Right lobe of liver (tissue), 6 donors: Measurements from ENCODE around the gene C15orf40. TPM values are rescaled to one million over a fixed set of nuclear protein-coding genes. Genes with fewer than 3 reads are reported as not detected.
A peak's percentile ranks its signal among the peaks of the same experiment; 100 is the strongest.
"Not testable (repeated sequence)": the region's sequence is repeated elsewhere in the genome, so short reads cannot be mapped to it uniquely, and the experiment has no call there.

Experiments
- ATAC-seq, 4 donors: fragments of 200-7000 bp; cut with Tn5 transposase; one replicate each; pipeline ENCODE4 v1.9.1; 2020; ENCODE audit warnings: mild to moderate bottlenecking in 4 of 4, moderate library complexity in 4 of 4
- DNase-seq, 3 donors: peaks; one replicate each; pipeline ENCODE4 v3.0.0-alpha.2; 2020
- H3K27ac ChIP-seq, 3 donors: fragments of 200-600 bp; one replicate each; pipeline ENCODE4 v1.8.0; 2022
- H3K27me3 ChIP-seq, 2 donors: fragments of 200-600 bp; one replicate each; pipeline ENCODE4 v1.8.0; 2022
- H3K36me3 ChIP-seq, 4 donors: fragments of 200-600 bp; sonication (generic) in 1 of 4; one replicate each; pipeline versions ENCODE4 v1.5.1 to v1.8.0; 2017 to 2022; ENCODE audit warnings: control low read depth in 1 of 4
- H3K4me1 ChIP-seq, 4 donors: fragments of 200-600 bp; sonication (generic) in 1 of 4; one replicate each; pipeline versions ENCODE4 v1.5.1 to v1.8.0; 2017 to 2022; ENCODE audit warnings: control low read depth in 1 of 4
- H3K4me3 ChIP-seq, 3 donors: fragments of 200-600 bp; one replicate each; pipeline ENCODE4 v1.8.0; 2022
- H3K9me3 ChIP-seq, 4 donors: fragments of 200-600 bp; sonication (generic) in 1 of 4; one replicate each; pipeline versions ENCODE4 v1.5.1 to v1.8.0; 2017 to 2022; ENCODE audit warnings: control low read depth in 1 of 4
- POLR2A ChIP-seq: fragments of 450-650 bp; IDR thresholded peaks from one replicate; pipeline ENCODE4 v1.6.1; 2017; ENCODE audit warnings: antibody characterized with exemption, mild to moderate bottlenecking
- whole genome bisulfite sequencing: methylation state at CpG from one replicate; pipeline ENCODE4 v1.1.6; 2018; ENCODE audit warnings: low coverage, low lambda C conversion rate; ENCODE audit not compliant: insufficient coverage; ENCODE audit errors: missing lambda C conversion rate; 5-methylcytosine and 5-hydroxymethylcytosine counted together
- intact Hi-C, 2 donors: fragments of 100-400 bp; cut with DNase I; formaldehyde crosslinking; loops; one replicate each; pipeline versions ENCODE4 v1.11.2 to v1.14.1; 2022
- total RNA-seq, 6 experiments: library from RNA; depleted of rRNA in 2 of 6; stranded (reverse); fragments of >200 nt in 2 of 6; fragmentation: NEBNext Ultra II Directional in 3 of 6; extraction: Animal tissue kit (Norgen Biotek cat#: 25700) in 3 of 6; gene quantifications; one replicate each; pipeline versions ENCODE4 v1.1.0 to v1.2.4, GENCODE V29; 2016 to 2023
- TF ChIP-seq, protein P1 (sequence below), 4 donors: fragments of 200-600 bp in 3 of 4; fragments of 450-650 bp in 1 of 4; IDR thresholded peaks; one replicate each; pipeline versions ENCODE4 v1.5.1 to v1.8.0; 2016 to 2022; ENCODE audit warnings: antibody characterized with exemption in 4 of 4, mild to moderate bottlenecking in 2 of 4
- donor health status: DM: no; HTN: yes; CAD: no.
- donor health status: DM: no; HTN: no; CAD: no.
- donor health status: DM: no; HTN: no; CAD: no.
- donor health status: DM: no; HTN: yes; CAD: no.
- donor health status: DM: no; HTN: yes; CAD: no.

C15orf40 gene
- total RNA-seq, 6 experiments from 2014 or later, result 7.1 to 10.7 (median 8.6) TPM

GRCh38 chr15:82945326-82945725, 66.1 kb downstream of the C15orf40 start:
- WGBS, result 74% methylated on average over 5 of the region's 5 CpGs
- Histone ChIP-seq H3K9me3 (no peaks in the 10 kb centered on the region), H3K4me3 (no peak overlapping the region), H3K27ac (no peak overlapping the region), H3K4me1 (peaks cover 0 to 24% (median 11%) of the 10 kb centered on the region in 4 donors), H3K27me3 (no peaks in the 10 kb centered on the region), H3K36me3 (no peaks in the 10 kb centered on the region)
- intact Hi-C loops, result no loop called here
- TF ChIP-seq POLR2A, result no peak
- TF ChIP-seq, protein P1, sequence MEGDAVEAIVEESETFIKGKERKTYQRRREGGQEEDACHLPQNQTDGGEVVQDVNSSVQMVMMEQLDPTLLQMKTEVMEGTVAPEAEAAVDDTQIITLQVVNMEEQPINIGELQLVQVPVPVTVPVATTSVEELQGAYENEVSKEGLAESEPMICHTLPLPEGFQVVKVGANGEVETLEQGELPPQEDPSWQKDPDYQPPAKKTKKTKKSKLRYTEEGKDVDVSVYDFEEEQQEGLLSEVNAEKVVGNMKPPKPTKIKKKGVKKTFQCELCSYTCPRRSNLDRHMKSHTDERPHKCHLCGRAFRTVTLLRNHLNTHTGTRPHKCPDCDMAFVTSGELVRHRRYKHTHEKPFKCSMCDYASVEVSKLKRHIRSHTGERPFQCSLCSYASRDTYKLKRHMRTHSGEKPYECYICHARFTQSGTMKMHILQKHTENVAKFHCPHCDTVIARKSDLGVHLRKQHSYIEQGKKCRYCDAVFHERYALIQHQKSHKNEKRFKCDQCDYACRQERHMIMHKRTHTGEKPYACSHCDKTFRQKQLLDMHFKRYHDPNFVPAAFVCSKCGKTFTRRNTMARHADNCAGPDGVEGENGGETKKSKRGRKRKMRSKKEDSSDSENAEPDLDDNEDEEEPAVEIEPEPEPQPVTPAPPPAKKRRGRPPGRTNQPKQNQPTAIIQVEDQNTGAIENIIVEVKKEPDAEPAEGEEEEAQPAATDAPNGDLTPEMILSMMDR (IDR thresholded peaks at IDR 0.05), result no peak
- DNase-seq (no peak), ATAC-seq (no peak)

- no peaks in the 10 kb centered on the region for H3K9me3 ChIP-seq
- intact Hi-C loops, result no loop called here
- H3K27ac ChIP-seq, result no peak overlapping the region
- no peak overlapping the region for H3K4me3 ChIP-seq
- no peaks in the 10 kb centered on the region for H3K36me3 ChIP-seq
- no peaks in the 10 kb centered on the region for H3K27me3 ChIP-seq
- DNase-seq (no peak), ATAC-seq (no peak)
- TF ChIP-seq, protein P1 (IDR thresholded peaks at IDR 0.05), result no peak
- no peak for TF ChIP-seq POLR2A
- peaks cover 0 to 24% (median 11%) of the 10 kb centered on the region in 4 donors for H3K4me1 ChIP-seq
- 79% methylated on average over 5 of the region's 5 CpGs for WGBS
Observed at GRCh38 chr15:82944821-82945220, 66.6 kb downstream of the C15orf40 start.

GRCh38 chr15:82944056-82944455, 67.4 kb downstream of the C15orf40 start:
- TF ChIP-seq, protein P1 (IDR thresholded peaks at IDR 0.05), result no peak
- TF ChIP-seq POLR2A, result no peak
- H3K9me3 ChIP-seq, result no peaks in the 10 kb centered on the region
- H3K36me3 ChIP-seq, result no peaks in the 10 kb centered on the region
- DNase-seq (no peak), ATAC-seq (no peak)
- no peaks in the 10 kb centered on the region for H3K27me3 ChIP-seq
- intact Hi-C loops, result no loop called here
- H3K27ac ChIP-seq, result no peak overlapping the region
- WGBS, result 81% methylated on average over 4 of the region's 5 CpGs
- H3K4me1 ChIP-seq, result peaks cover 0 to 24% (median 11%) of the 10 kb centered on the region in 4 donors
- H3K4me3 ChIP-seq, result no peak overlapping the region

GRCh38 chr15:82943176-82943575, 68.3 kb downstream of the C15orf40 start:
- H3K27me3 ChIP-seq, result no peaks in the 10 kb centered on the region
- DNase-seq (no peak), ATAC-seq (peak in 3 of 4 donors; percentile 6 to 21 (median 19))
- intact Hi-C loops, result no loop called here
- WGBS, result 67% methylated on average over 1 of the region's 3 CpGs
- peaks cover 0 to 24% (median 11%) of the 10 kb centered on the region in 4 donors for H3K4me1 ChIP-seq
- TF ChIP-seq POLR2A, result no peak
- TF ChIP-seq, protein P1 (IDR thresholded peaks at IDR 0.05), result no peak
- no peak overlapping the region for H3K27ac ChIP-seq
- H3K36me3 ChIP-seq, result no peaks in the 10 kb centered on the region
- H3K9me3 ChIP-seq, result no peaks in the 10 kb centered on the region
- H3K4me3 ChIP-seq, result no peak overlapping the region

- Histone ChIP-seq H3K4me1 (peaks cover 0 to 24% (median 11%) of the 10 kb centered on the region in 4 donors), H3K27me3 (no peaks in the 10 kb centered on the region), H3K27ac (no peak overlapping the region), H3K4me3 (no peak overlapping the region), H3K9me3 (no peaks in the 10 kb centered on the region), H3K36me3 (no peaks in the 10 kb centered on the region)
- TF ChIP-seq POLR2A, result no peak
- peak; percentile 92 to 98 (median 93) for ATAC-seq
- 38% methylated on average over 4 of the region's 8 CpGs for WGBS
- intact Hi-C loops, result no loop called here
- peak; percentile 77 to 81 (median 79) for DNase-seq
Observed at GRCh38 chr15:82942691-82943090, 68.7 kb downstream of the C15orf40 start.

- ATAC-seq, H3K27me3 ChIP-seq, intact Hi-C loops, H3K27ac ChIP-seq, H3K36me3 ChIP-seq, H3K4me3 ChIP-seq, H3K9me3 ChIP-seq, DNase-seq: not testable (repeated sequence)
- WGBS, result 98% methylated on average over 5 of the region's 6 CpGs
- H3K4me1 ChIP-seq, result peaks cover 0 to 18% (median 9%) of the 10 kb centered on the region in 4 donors
Observed at GRCh38 chr15:82939678-82940077, 71.8 kb downstream of the C15orf40 start.
